Activated CD4-positive, alpha-beta T cell treated with anti-CD3 and anti-CD28 coated beads, Interleukin-10, Interleukin-2, amounts not matched to agents 100 ng/mL and 50 ng/mL, durations not matched to agents 16 hours and 8 hours (primary cell): ENCODE results near the gene H19.

Source experiments
- DNase-seq: peaks from one replicate; pipeline ENCODE4 v3.0.0-alpha.2; 2020

H19 gene

DNA sequence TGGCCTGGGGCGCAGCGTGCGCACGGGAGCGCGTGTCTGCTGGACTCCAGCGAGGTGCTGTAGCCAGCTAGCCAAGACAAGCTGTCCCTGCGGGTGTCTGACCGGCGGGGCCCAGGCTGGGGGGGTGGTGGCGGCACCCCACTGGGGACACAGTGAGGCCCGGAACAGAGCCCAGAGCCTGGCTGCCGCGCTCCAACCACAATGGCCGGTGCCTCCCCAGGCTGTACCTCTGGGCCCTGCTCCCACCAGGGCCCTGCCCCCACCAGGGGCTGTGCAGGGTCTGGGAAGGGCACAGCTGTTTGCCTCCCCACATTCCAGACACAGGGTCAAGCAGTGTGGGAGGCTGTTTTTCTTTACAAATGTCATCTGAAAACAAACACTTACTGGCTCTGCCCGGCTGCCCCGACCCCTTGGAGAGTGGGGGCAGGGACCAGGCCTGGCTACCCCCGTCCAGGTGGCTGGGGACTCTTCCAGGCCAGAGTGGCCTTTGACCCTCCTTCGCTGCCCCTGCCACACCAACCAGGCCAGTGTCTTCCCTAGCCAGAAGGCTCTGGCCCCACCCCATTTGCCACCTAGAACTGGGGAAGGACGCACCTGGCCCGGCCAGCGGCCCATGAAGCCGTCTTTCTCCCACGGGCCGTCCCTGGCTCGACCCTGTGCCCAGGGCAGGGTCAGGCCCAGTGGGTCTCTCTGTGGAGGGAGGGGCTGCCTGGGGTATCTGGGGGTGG, 14.6 kb downstream of the H19 start:
- no peak for DNase-seq

DNA sequence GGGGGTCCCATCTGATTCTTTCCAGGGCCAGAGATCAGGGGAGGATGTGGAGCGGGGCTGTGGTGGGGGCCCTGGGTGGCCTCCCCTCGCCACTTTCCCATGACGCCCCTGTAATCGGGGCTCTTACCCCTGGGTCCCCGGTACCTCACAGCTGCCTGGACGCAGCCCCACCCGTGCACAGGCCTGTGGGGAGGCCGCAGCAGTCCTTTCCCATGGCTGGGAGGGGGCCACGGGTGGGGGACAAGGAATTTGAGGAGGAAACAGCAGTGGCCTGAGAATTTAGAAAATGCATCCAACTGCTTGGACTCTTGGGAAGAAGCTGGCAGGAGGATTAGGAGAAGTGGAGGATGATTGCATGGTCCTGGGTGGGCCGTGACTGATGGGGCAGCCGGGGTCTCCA, 18.0 kb downstream of the H19 start:
- no peak for DNase-seq

DNA sequence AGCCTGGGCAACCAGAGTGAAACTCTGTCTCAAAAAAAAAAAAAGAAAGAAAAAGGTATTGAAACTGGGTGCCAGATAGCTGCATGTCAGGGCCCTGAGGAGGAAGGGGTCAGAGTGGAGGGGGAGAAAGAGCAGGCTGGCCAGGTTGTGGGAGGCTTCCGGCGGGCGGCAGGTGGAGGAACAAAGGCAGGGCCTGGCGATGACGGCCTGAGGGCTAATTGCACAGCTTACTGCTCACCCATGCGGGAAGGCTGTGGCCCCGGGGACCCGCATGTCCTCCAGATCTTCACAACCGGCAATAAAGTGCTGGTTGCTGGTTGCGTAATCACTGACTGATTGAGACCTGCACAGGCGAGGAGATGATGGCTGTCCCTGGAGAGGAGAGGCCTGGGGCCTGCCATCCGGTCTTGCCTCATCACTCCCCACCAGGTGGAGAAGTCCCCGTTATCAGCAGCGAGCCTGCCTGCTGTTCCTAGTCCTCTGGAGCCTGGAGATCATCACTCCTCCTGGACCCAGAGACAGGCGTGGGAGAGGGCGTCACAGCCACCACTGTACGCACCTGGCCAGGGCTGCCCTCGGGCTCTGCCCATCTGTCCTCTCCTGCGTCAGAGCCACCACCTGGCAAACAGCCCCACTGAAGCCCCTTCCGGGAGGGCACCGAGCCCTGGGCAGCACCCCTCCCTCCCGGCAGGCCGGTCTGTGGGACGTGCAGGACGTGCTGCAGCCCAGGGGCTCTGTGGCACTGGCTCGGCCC, 18.7 kb downstream of the H19 start:
- no peak for DNase-seq

DNA sequence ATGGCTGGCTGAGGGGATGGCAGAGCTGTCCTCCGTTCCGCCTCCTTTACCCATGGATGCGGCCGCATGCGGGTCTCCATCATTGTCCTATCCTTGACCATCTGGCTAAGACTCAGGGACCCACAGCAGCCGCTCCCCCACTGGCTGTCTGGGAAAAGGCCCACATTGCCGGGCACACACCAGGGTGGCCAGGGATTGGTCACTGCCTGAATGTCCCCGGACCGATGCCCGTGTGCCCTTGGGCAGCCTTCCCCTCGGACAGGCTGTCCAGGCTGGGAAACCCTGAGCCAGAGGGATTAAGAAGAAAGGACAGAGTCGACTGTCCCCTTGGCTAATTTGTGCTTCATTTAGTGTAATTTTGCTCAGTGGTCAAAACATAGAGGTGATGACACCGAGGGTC, 22.5 kb downstream of the H19 start:
- DNase-seq: no peak

DNA sequence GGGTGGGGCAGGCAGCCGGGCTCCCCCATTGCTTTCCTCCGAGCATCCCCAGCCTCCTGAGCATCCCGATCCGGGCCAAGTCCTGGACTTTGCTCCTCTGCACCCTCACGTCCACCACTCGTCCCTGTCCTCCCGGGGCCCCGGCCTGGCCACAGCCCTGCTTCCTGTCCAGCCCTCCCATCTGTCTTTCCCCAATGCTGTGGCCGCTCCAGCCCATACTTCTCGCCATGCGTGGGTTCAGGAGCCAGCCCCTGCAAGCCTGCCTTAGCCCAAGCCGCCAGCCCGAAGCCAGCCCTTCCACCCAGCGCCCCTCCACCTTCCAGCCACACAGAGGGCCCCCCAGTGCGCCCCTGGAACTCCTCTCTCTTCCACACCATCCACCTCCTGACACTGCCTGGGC, 26.7 kb downstream of the H19 start:
- DNase-seq: no peak

DNA sequence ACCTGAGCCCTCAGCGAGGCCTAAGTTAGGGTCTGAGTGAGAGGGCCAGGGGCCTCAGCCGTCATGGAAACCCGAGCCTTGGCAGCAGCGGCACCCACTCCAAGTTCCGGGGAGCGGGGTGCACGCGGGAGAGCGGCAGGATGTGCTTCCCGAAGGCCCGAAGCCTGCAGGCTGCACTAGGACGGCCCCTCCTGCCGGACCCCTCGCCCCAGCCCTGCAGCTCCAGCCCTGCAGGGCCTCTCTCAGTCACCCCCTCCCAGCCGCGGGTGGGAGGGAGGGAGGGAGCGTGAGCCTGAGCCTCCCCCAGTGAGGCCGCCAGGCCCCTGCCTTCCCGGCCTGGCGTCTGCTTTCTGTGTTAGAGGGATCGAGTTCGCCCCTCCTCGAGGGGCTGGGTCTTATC, 27.9 kb downstream of the H19 start:
- no peak for DNase-seq

DNA sequence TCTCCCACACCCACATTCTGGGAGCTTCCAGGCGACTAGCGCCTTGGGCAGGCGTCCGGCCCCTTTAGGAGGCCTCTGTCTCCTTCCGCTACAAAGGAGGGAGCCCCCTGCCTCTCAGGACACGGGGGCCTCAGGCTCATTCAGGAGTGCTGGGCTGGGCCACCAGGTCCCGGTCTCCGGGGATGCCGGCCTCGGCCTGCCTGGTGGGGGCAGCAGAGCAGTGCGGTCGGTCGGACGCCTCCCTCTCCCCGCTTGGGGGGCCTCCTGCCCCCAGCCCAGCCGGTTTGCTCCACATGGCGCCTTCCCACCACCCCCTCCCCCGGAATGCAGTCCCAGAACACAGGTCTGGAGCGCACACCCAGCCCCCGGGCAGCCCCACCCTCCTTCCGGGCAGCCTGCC, 28.6 kb downstream of the H19 start:
- no peak for DNase-seq

DNA sequence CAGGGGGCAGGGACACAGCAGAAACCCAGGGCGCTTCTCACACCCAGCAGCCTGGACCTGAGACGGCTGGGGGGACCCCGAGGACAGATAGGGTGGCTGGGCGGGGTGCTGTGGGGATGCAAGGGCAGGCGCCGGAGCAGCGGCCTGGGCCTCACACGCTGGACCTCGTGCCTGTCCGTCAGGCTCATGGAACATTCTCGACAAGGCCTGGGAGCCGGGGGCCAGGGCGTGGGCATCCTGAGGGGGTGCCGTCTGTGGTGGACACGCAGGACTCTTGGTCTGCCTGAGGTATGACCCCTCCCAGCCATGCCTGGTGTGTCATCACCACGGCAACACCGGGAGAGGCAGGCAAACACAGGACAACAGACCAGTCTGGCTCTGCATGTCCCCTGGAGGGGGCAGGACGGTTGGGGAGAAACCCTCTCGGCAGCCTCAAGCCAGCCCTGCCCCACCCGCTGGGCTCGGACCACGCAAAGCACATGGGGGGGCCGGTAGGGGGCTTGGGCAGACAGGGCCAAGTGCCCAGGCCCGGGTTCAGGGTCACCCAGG, 29.1 kb downstream of the H19 start:
- DNase-seq: no peak

DNA sequence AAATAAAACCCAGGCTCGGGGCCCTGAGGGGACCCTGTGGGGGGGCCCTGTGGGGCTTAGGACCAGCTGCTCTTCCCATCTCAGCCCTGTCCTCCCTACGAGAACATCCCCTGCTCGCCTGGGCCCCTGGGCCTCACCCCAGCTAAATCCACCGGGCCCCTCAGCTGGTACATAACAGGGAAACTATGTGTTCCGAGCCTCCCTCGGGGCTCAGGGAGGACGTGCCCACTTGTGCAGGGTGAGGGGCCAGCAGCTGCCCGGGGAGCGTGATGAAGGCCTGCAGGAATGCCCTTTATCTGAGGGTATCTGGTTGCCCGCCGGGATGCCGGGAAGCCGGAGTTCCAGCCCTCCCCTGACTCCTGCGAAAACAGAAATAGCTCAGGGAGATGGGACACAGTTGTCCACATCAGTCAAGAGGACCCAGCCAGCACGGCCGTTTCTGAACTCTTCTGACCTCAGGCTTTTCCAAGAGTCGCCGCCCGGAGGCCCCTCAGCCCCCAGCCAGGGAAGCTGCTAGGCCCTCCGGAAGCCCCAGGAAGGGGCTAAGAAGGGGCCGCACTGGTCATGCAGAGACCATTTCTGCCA, 29.9 kb downstream of the H19 start:
- DNase-seq: no peak

DNA sequence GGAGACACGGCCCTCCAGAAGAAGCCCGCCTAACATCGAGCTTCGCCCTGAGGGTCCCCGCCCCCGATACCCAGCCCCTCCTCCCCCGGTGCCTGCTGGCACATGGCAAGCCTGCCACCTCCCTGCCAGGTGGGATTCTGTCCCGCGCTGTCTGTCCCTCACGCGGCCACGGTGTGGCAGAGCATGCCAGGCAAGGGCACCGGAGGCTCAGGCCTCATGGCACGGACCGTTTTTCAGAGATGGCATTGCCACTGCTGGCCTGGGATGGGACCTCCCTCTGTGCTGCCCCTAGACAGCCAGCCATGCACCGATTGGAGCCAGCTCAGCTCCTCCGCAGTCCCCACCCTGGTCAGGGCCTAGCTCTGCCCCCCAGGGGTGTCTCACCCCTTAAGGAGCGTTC, 31.1 kb downstream of the H19 start:
- DNase-seq: no peak

DNA sequence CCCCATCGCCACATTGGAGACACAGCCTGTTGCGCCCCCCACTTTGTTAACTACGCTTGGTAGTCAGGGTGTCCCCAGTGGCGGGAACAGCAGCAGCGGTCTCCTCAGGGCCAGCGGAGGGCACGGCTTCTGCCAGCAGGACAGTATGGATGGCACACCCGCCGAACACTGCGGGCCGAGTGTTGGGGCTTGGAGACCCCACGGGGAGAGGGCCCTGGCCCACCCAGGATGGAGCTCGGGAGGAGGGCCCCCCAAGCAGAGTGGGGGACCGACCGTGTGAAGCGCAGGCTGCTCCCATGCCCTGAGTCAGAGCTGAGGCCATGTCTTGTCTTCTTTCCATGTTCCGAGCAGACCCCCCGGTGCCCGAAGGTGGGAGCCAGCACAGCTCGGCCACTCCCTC, 32.7 kb downstream of the H19 start:
- no peak for DNase-seq

DNA sequence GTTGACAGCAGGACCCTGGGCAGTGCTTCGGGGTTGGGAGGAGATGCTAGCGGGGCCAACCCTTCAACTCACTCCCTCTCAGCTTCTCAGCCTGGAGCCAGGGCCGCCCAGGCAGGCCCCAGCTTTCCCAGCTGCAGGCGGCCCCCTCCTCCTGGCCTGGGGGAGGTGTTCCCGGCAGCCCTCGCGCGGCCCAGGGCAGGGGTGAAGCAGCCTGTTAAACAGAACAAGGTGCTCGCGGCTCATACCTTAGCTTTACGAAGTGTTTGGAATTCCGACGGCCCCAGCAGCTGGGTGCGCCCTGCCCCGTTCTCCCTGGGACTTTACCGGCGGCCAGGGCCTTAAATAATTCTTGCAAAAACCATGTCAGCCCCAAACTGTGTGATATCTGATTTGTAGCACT, 33.3 kb downstream of the H19 start:
- no peak for DNase-seq

DNA sequence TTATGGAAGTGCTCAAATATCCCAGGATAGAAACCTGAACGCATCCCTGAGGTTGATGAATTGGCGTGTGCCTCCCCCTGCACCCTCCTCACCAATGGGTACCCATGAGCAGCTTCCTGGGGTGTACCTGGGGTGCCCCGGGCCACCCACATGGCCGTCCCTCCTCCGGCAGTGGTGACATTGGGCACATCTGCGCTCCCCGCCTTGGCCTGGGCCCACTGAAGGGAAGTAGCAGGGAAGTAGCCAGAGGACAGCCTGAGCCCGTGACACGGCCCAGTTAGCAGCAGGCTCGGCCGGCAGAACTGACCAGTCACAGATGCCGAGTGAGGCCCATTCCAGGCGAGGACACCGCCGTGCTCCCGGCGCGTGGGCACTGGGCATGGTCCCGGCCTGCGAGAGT, 33.8 kb downstream of the H19 start:
- no peak for DNase-seq

DNA sequence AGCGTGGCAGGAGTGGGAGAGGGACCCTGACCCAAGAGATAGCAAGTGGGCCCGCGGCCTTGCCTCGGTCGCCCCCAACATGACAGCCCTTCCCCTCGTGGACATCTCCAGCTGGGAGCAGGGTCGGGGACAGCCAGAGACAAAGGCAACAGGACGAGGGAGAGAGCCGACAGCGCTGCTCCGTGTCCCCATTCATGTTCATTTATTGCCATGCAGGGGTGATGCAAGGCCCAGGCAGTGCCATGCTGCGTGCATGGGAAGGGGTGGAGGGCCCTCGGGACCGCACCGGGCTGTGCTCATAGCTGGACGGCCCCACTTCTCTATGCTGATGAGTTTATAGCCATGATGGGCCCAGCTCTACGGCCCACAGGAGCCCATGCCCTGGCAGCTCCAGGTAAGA, 37.9 kb downstream of the H19 start:
- DNase-seq: no peak

DNA sequence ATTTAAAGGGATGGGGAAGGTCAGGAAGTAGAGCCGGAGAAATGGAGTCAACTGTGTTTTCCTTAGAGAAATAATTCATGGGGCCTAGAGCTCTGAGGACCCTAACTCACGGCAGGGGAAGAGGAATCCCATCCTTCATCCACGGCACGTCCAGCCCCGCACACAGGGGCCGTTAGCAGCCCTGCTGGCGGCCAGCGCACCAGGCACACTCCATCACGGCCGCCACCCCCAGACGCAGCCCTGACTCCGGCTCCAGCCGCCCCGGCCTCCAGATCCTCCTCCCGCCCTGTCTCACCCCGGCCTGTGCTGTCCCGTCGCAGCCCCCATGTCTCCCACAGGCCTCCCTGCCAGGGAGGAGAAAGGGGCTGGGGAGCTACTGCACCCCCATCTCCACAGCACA, 39.3 kb downstream of the H19 start:
- no peak for DNase-seq

DNA sequence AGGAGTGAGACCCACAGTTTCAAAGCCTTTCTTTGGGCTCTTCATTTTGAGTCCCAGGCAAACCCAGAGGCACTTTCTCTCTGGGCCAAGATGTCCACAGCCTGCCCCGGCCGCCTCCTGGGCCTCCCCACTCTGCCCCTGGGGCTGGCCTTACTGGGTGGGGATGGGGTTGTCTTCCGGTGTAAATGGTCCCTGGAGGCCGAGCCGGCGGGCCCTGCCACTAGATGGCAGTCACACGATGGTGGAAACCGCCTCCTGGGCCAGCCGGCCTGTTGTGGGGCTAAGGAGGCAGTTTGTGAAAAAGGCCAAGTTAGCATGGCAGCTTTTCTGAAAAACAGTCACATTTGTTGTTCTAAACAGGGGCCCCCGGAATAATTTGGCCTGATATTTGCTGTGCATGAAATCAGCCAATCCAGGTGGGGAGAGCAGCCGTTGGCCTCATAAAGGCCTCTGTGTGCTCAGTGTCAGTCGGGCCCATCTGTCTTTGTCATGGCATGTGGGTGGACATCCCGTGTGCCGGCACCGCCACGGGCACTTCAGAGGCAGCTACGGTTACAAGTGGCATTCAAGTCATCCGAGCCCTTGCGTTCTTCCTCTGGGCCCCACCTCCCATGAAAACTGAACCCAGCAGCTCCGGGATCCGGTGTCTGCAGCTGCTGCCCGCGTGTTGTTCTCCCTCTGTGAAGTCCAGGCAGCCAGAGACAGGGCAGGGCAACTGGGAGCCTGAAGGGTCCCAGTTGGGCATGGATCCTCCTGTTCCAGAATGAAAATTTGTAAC, 44.0 kb downstream of the H19 start:
- peak; percentile 18 for DNase-seq

DNA sequence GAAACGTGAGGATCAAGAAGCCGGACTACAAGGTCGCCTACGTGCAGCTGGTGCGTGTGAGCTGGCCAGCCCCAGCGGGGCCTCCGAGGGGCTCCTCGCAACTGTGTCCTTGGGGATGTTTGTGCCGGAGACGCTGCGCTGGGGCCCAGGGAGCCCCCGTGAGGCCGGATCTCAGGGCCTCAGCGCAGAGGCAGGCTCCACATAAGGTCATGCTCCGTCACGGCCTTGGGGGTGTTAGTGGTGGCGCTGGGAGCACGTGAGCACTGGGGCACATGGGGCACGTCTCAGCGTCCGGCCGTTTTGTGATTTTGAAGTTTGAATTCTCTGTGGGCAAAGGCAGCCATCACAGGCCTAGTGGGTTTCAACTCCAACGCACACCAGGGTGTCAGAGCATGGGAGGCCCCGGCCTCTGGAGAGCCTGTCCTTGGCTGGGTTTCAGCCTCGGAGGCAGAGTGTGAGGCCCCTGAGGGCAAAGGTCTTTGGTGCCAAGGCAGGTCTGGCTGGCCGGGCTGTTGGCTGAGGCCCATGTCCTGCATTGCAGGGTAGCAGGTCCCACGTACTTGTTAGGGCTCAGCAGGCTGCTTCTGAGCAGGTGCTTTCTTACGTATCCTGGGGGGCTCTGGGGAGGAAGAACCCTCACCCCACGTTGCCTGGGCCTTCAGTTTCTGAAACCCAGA, 44.7 kb downstream of the H19 start:
- DNase-seq: no peak

DNA sequence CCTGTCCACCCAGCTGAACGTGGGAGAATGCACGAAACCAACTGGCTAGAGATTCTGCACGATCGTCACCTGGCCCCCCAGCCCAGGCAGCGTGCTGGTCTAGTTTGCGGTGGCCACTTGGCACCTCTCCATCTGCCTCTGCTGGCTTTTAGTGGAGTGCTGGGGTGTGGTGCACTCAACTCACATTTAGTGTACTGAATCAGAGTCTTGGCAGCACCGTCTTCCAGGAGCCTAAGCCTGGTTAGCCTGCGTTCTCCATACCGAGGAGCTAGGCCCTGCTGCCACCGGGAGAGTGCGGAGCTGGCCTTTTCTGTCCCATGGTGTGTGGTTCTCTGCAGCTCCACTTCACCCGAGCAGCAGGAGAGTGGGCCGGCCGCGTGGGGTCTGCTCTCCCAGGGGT, 47.7 kb downstream of the H19 start:
- DNase-seq: no peak

DNA sequence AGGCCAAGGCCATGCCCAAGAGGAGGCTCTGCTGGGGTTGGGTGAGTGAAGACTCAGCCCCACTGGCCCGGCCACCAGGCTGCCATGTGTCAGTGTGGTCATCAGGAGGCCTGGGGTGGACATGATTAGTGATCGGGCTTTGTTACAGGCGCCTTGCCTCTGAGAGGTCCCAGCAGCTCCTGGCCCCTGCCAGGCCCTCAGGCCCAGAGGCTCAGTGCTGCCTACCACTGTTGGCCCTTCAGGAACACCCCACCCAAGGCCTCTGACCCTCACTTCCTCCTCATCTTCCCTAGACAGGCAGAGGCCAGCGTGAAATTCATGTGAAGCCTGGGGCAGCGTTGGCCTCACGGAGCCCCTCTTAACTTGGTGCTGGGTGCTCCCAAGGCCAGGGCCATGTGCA, 48.3 kb downstream of the H19 start:
- no peak for DNase-seq

DNA sequence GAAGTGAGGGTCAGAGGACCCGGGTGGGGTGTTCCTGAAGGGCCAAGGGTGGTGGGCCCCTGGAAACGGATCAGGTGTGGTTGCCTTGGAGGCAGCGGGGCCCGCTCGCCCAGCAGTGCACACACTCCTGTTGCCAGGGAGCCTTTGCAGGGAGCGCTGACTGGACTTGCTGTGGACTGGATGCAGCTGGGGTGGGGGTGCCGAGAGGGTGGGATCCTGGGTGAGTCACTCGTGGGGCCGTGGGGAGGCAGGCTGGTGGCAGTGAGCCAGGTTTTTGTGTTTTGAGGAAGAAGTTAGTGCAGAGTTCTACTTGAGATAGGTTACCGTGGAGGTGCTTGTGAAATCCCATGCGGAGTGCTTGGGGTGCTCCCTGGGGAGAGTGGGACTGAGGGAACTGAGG, 49.3 kb downstream of the H19 start:
- no peak for DNase-seq

DNA sequence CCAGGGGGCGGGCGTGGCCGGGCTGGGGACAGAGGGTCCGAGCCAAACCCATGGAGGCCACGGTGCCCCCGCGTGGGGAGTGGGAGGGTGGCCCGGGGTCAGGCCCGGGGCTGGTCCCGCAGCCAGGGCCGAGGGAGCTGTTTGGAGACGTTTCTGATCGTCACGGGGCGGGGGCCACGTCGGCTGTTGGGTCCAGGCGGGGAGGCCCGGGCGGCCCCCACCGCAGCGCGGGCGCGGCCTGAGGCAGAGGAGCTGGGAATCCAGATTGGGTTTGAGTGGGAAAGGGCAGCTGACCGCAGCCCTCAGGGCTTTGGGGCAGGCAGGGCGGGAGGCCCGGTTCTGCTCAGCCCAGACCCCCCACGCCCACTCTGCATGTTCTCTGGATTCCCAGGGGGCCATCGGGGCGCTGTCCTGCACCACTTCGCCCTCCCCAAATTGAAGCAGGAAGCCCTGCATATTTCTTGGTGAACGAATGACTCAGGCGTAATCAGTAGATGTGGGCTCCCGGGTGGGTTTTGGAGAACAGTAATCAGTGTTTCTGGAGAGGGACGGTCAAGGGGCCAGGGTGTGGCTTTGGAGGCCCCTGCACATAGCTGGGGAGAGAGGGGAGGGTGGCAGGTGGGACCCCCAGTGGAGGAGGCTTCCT, 49.9 kb downstream of the H19 start:
- DNase-seq: no peak

DNA sequence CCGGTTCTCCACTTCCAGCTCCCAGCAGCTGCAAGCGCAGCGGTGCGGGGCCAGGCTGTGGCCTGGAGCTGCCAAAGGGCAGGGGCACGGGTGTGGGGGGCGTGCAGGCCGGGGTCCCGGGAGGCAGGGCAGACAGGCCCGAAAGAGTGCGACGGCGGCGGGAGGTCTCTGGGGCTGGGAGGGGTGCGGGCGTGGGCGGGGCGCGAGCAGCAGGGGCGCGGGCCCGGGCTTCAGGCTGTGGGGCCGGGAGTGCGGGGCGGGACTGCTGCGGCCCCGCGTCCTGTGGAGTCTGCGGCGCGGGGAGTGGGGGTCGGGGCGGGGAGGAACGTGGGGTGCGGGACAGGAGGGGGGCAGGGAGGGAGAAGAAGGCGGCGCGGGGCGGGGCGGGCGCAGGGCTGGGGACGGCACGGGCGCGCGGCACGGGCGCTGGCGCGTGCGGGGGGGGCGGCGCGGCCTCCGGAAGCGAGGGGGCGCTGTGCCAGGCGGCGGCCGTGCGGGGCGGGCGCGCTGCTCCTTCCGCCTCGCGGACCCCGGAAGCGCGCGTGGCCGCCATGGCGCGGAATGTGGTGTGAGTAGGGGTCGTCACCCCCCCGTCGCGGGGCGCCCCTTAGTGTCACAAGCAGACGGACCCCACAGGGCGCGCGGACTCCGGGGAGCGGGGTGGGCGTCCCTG, 50.7 kb downstream of the H19 start, which contains the start of gene MRPL23:
MRPL23 (plus strand) TSS at position 521 of the 673 bp plus-strand sequence; CDS start at position 552, 31 bp downstream.
- no peak for DNase-seq
